AG04449 (cell line): ENCODE data around the gene ACSM6.

ENCODE experiments used
- CTCF ChIA-PET: fragments of 350-600 bp; formaldehyde crosslinking; extraction: SDS; loops from one replicate; lab custom pipeline; 2021; ENCODE audit warnings: antibody characterized with exemption; lab: Yijun Ruan, JAX
- POLR2A ChIA-PET: fragments of 400-600, 350-600 bp; formaldehyde crosslinking; extraction: SDS; loops from one replicate; lab custom pipeline; 2020; ENCODE audit warnings: antibody characterized with exemption, inconsistent platforms; lab: Yijun Ruan, JAX
- DNase-seq: peaks from one replicate; pipeline ENCODE4 v3.0.0-alpha.2; 2010; ENCODE audit warnings: low read depth, low spot score
- H3K4me3 ChIP-seq: 2 replicates; pipeline ENCODE4 v1.5.1; 2011; ENCODE audit warnings: low read depth, mild to moderate bottlenecking, control low read depth, low read length
- CTCF ChIP-seq: IDR thresholded peaks from one replicate; pipeline ENCODE4 v1.5.1; 2011; ENCODE audit warnings: mild to moderate bottlenecking, moderate library complexity, low read length, control low read depth, inconsistent platforms; ENCODE audit not compliant: insufficient read depth; ENCODE audit errors: missing control alignments

The ACSM6 gene, protein sequence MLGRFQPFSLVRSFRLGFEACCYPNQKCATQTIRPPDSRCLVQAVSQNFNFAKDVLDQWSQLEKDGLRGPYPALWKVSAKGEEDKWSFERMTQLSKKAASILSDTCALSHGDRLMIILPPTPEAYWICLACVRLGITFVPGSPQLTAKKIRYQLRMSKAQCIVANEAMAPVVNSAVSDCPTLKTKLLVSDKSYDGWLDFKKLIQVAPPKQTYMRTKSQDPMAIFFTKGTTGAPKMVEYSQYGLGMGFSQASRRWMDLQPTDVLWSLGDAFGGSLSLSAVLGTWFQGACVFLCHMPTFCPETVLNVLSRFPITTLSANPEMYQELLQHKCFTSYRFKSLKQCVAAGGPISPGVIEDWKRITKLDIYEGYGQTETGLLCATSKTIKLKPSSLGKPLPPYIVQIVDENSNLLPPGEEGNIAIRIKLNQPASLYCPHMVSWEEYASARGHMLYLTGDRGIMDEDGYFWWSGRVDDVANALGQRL

DNA sequence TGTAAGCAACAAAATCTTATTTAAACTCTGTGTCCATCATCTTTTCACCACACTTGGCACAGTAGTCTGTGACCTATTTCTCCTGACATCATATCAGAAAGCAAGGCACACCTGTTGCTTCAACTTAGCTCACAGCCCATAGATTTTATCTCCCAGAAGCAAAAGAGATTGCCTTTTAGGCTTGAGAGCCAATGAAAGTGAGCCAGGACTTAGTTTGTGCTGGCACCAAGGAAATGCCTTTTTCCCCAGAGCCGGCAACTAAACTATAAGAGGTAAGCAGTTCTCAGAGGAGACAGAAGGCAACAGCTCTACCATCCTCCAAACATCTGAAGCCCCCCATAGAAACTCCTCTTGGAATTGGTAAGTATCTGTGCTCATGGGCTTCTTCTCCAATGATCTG is at the start of gene ACSM6:
TSS of gene ACSM6 (plus strand) at position 295 of the 400 bp plus-strand sequence. CDS start 248 bp downstream, outside the sequence.
- DNase-seq: no peak
- ChIA-PET CTCF (interaction anchor here (1.5 to 1.6 kb wide), 3 partner anchors 10 to 15 kb away, joined by 4 read pairs; no protein-coding TSS in a partner anchor), POLR2A (no interaction called here)
- TF ChIP-seq CTCF: no peak
- no peak within 1 kb of the TSS for H3K4me3 ChIP-seq

DNA sequence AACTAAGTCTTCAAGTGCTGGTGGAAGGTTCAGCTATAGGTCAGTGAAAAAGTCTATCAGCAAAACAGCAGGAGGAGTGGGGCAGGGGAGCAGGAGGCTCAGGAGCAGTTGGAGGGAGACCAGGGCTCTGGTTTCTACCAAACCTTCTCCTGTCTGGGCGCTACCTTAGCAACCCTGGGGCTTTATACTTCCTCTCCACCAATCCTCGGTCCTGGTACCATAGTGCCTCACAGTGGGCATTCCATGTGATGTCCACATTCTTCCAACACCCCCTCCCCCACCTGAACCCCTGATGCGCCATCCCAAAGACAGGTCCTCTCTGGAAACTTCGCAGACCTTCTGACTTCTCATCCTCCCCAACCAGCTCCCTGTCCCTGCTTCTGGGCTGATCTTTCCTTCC is 25.3 kb upstream of the ACSM6 start:
- CTCF ChIA-PET: no interaction called here
- no peak for DNase-seq

GRCh38 chr10:95169522-95169921 is 24.5 kb upstream of the ACSM6 start:
- DNase-seq: no peak
- no peak overlapping the region for H3K4me3 ChIP-seq
- POLR2A ChIA-PET: no interaction called here
- no peak for TF ChIP-seq CTCF
- CTCF ChIA-PET: no interaction called here

More for the DNA sequence above, 25.3 kb upstream of the ACSM6 start:
- POLR2A ChIA-PET: no interaction called here
- no peak for TF ChIP-seq CTCF
- no peak overlapping the region for H3K4me3 ChIP-seq

DNA sequence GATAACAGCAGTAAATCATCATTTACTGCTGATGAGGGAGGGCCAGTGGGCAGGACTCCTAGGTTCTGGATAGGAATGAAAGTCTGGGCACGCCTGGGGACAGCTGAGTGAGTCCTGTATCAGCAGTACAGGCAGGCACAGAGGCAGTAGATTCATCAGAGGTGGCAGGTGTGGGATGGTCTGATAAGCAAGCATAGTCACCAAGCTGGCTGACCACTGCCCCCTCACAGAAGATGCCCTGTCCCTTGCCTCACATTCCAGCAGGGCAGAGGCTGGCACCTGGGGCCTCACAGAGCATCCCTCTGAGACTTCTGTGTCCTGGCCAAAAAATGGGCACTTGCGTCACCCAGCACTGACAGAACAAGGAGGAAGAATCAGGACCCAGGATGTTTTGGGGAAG is 23.2 kb upstream of the ACSM6 start:
- ChIA-PET CTCF (no interaction called here), POLR2A (no interaction called here)
- no peak for DNase-seq
- H3K4me3 ChIP-seq: no peak overlapping the region
- no peak for TF ChIP-seq CTCF

GRCh38 chr10:95171336-95171735 is 22.7 kb upstream of the ACSM6 start:
- POLR2A ChIA-PET: no interaction called here
- H3K4me3 ChIP-seq: no peak overlapping the region
- CTCF ChIA-PET: no interaction called here
- no peak for DNase-seq
- no peak for TF ChIP-seq CTCF

DNA sequence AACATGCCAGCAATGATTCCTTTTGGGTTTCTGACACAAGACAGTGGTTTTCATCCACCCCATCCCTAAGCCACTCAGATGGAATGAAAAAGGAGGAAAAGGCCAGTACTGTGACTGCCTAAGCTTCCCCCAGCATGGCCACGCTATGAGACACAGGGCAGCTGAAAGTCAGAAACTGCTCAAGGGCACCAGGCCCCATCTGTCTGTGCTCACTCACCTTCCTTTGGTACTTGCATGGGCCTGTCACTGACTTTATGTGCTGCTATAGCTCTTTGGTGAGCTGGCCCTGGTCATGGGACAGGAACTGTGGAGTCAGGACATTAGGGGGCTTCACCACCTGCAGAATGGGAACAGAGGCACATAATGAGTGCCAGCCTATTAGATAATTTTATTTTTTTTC is 21.2 kb upstream of the ACSM6 start:
- ChIA-PET CTCF (no interaction called here), POLR2A (no interaction called here)
- no peak for TF ChIP-seq CTCF
- H3K4me3 ChIP-seq: no peak overlapping the region
- DNase-seq: no peak
